Skeletal muscle tissue (tissue), 4 donors: ENCODE measurements around the gene ZCCHC2. TPM values are rescaled to one million over a fixed set of nuclear protein-coding genes. Genes with fewer than 3 reads are reported as not detected.
A peak's percentile ranks its signal among the peaks of the same experiment; 100 is the strongest.

Experiments
- H3K27ac ChIP-seq: one replicate; pipeline ENCODE4 v1.7.0; 2013; ENCODE audit warnings: mild to moderate bottlenecking, low read depth, low read length, inconsistent platforms
- H3K27me3 ChIP-seq, 3 donors: one replicate each; pipeline ENCODE4 v1.7.0; 2013; ENCODE audit warnings: low read length in 3 of 3; ENCODE audit not compliant: control insufficient read depth in 3 of 3, insufficient read depth in 3 of 3
- H3K36me3 ChIP-seq, 3 donors: one replicate each; pipeline ENCODE4 v1.7.0; 2013; ENCODE audit warnings: low read length in 3 of 3; ENCODE audit not compliant: control insufficient read depth in 3 of 3, insufficient read depth in 3 of 3
- H3K4me1 ChIP-seq, 3 donors: one replicate each; pipeline ENCODE4 v1.7.0; 2013; ENCODE audit warnings: low read length in 3 of 3, mild to moderate bottlenecking in 3 of 3; ENCODE audit not compliant: control insufficient read depth in 3 of 3, insufficient read depth in 3 of 3
- H3K4me3 ChIP-seq, 3 donors: one replicate each; pipeline ENCODE4 v1.7.0; 2013; ENCODE audit warnings: low read length in 3 of 3
- H3K9ac ChIP-seq, 3 donors: one replicate each; pipeline ENCODE4 v1.7.0; 2013; ENCODE audit warnings: low read length in 3 of 3, mild to moderate bottlenecking in 3 of 3, moderate library complexity in 2 of 3, low read depth in 1 of 3
- H3K9me3 ChIP-seq, 3 donors: one replicate each; pipeline ENCODE4 v1.7.0; 2013; ENCODE audit warnings: low read length in 3 of 3; ENCODE audit not compliant: control insufficient read depth in 3 of 3
- total RNA-seq: library from RNA; depleted of rRNA; stranded (reverse); fragments of >200 nt; gene quantifications from one replicate; pipeline ENCODE4 v1.2.3, GENCODE V29; 2014
- donor health status: Osteomylitis.

ZCCHC2 gene
- total RNA-seq, 1 donor from 2014 or later = 7.8 TPM

DNA sequence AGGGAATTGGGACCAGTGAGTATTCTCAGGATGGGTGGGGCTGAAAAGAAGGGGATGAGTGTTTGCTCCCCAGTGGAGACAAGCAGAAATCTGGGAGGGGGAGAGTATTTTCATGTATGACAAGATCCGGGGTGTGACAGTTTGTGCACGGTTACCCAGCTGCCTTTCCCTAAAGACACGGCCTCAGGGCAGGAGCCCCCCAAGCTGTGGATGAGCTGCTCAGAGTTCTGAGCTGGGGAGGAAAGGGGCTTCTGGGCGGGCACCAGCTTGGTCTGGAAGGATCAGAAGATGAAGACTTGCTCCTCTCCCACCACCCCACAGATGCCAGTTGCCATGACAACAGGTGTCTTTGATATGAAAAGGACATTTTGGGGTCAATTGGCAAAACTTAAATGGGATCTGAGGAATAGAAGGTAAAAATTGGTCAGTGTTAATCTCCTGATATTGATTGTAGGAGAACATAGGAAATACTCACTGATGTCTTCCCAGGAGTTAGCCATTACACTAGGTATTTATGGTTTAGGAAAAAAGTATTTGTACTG, 29.2 kb downstream of the ZCCHC2 start:
- no peak overlapping the region for H3K4me3 ChIP-seq
- H3K27ac ChIP-seq = no peak overlapping the region
- no peaks in the 10 kb centered on the region for H3K9me3 ChIP-seq
- no peak overlapping the region for H3K9ac ChIP-seq
- peaks cover 5 to 12% (median 7%) of the 10 kb centered on the region in 3 donors for H3K4me1 ChIP-seq
- peaks cover 19 to 38% (median 32%) of the 10 kb centered on the region in 3 donors for H3K36me3 ChIP-seq
- no peaks in the 10 kb centered on the region for H3K27me3 ChIP-seq

GRCh38 chr18:62554061-62554815, 31.4 kb downstream of the ZCCHC2 start:
- Histone ChIP-seq H3K9ac (no peak overlapping the region), H3K9me3 (no peaks in the 10 kb centered on the region), H3K27me3 (no peaks in the 10 kb centered on the region), H3K36me3 (peaks cover 19 to 45% (median 41%) of the 10 kb centered on the region in 3 donors), H3K4me3 (no peak overlapping the region), H3K27ac (no peak overlapping the region), H3K4me1 (peaks cover 5 to 12% (median 7%) of the 10 kb centered on the region in 3 donors)

DNA sequence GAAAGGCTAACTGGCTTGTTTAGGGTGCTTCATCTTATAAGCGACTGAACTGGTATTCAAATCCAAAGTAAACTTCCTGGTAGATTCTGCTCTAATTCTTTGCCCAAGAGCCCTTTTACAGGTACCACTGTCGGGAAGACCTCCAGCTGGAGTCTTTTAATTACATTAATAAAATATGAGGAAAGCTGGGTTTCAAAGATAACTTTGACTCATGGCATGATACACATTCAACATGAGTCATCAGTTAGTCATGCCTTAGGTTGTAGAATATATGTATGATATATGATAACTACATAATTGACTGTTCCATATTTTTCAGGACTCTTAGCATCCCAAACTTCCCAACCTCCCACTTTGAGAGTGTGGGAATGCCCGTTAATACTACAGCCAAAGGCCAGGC, 32.3 kb downstream of the ZCCHC2 start:
- H3K4me1 ChIP-seq = peaks cover 0 to 6% (median under 1%) of the 10 kb centered on the region in 3 donors
- H3K36me3 ChIP-seq = peaks cover 16 to 46% (median 43%) of the 10 kb centered on the region in 3 donors
- no peak overlapping the region for H3K4me3 ChIP-seq
- no peak overlapping the region for H3K9ac ChIP-seq
- H3K27me3 ChIP-seq = no peaks in the 10 kb centered on the region
- H3K27ac ChIP-seq = no peak overlapping the region
- no peaks in the 10 kb centered on the region for H3K9me3 ChIP-seq

- peaks cover 11 to 41% (median 39%) of the 10 kb centered on the region in 3 donors for H3K36me3 ChIP-seq
- H3K4me1 ChIP-seq = peaks cover 0 to 6% (median 0%) of the 10 kb centered on the region in 3 donors
- no peak overlapping the region for H3K9ac ChIP-seq
- no peaks in the 10 kb centered on the region for H3K9me3 ChIP-seq
- no peak overlapping the region for H3K4me3 ChIP-seq
- H3K27me3 ChIP-seq = no peaks in the 10 kb centered on the region
- H3K27ac ChIP-seq = peak overlapping the region; percentile 12
Measured at GRCh38 chr18:62556397-62556796, 33.6 kb downstream of the ZCCHC2 start.

- Histone ChIP-seq H3K4me1 (peaks cover 0 to 6% (median 0%) of the 10 kb centered on the region in 3 donors), H3K27me3 (no peaks in the 10 kb centered on the region), H3K9ac (no peak overlapping the region), H3K9me3 (no peaks in the 10 kb centered on the region), H3K36me3 (peaks cover 11 to 44% (median 43%) of the 10 kb centered on the region in 3 donors), H3K27ac (no peak overlapping the region), H3K4me3 (no peak overlapping the region)
Measured at GRCh38 chr18:62558015-62558663, 35.3 kb downstream of the ZCCHC2 start.

DNA sequence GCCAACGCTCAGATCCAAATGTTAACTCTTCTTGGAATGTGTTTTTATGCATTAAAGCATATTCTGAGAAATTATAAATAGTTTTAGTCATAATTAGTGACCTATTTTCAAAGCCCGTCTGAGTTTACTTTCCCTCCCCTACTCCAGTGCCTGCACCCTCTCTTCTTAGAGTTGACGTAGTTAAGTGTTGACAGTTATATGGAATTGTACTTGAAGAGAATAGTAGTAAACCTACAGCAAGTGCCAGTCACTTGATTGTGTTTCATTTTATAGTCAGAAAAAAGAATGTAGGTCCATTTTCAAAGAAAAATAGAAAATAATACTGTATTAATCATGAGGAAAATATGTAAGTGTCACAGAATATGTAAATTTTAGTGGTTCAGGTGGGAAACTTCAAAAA, 41.2 kb downstream of the ZCCHC2 start:
- H3K4me1 ChIP-seq = no peaks in the 10 kb centered on the region
- no peak overlapping the region for H3K9ac ChIP-seq
- no peaks in the 10 kb centered on the region for H3K27me3 ChIP-seq
- H3K9me3 ChIP-seq = no peaks in the 10 kb centered on the region
- peaks cover 14 to 53% (median 48%) of the 10 kb centered on the region in 3 donors for H3K36me3 ChIP-seq
- H3K27ac ChIP-seq = no peak overlapping the region
- no peak overlapping the region for H3K4me3 ChIP-seq

GRCh38 chr18:62566199-62566598, 43.4 kb downstream of the ZCCHC2 start:
- Histone ChIP-seq H3K9ac (no peak overlapping the region), H3K4me3 (no peak overlapping the region), H3K4me1 (no peaks in the 10 kb centered on the region), H3K27ac (no peak overlapping the region), H3K9me3 (no peaks in the 10 kb centered on the region), H3K27me3 (no peaks in the 10 kb centered on the region), H3K36me3 (peaks cover 24 to 58% (median 49%) of the 10 kb centered on the region in 3 donors)

- Histone ChIP-seq H3K4me3 (no peak overlapping the region), H3K27ac (no peak overlapping the region), H3K36me3 (peaks cover 21 to 59% (median 50%) of the 10 kb centered on the region in 3 donors), H3K27me3 (no peaks in the 10 kb centered on the region), H3K4me1 (no peaks in the 10 kb centered on the region), H3K9me3 (no peaks in the 10 kb centered on the region), H3K9ac (no peak overlapping the region)
Measured at GRCh38 chr18:62566818-62567217, 44.0 kb downstream of the ZCCHC2 start.

GRCh38 chr18:62569081-62569655, 46.3 kb downstream of the ZCCHC2 start:
- Histone ChIP-seq H3K9ac (no peak overlapping the region), H3K27me3 (no peaks in the 10 kb centered on the region), H3K36me3 (peaks cover 22 to 53% (median 43%) of the 10 kb centered on the region in 3 donors), H3K4me1 (no peaks in the 10 kb centered on the region), H3K27ac (no peak overlapping the region), H3K4me3 (no peak overlapping the region), H3K9me3 (no peaks in the 10 kb centered on the region)
